GM23248 (cell line): ENCODE results near the gene PDE4C.

Experiments
- EZH2 ChIP-seq: fragments of 200-600 bp; sonication (generic); IDR thresholded peaks from 2 replicates; pipeline ENCODE4 v1.6.1; 2018; ENCODE audit warnings: antibody characterized with exemption, mild to moderate bottlenecking; ENCODE audit not compliant: insufficient read depth, poor library complexity, severe bottlenecking
- EZH2phosphoT487 ChIP-seq: fragments of 200-600 bp; sonication (generic); IDR thresholded peaks from 2 replicates; pipeline ENCODE4 v1.6.1; 2018; ENCODE audit warnings: antibody characterized with exemption, moderate library complexity, mild to moderate bottlenecking, low read depth; ENCODE audit not compliant: insufficient read depth

DNA sequence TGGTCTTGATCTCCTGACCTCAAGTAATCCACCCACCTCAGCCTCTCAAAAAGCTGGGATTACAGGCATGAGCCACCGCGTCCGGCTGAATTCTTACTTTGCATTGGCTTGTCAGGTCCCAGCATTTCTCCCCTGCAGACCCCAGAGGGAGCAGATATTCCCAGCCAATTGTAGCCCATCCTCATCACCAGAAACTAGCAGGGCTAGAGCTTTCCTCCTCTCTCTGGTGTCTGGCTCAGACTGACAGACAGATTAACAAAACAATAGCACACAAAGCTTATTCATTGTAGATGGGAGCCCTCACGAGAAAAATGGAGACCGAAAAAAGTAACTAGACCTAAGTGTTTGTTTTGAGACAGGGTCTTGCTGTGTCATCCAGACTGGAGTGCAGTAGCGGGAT, 40.7 kb downstream of the PDE4C start:
- no peak for TF ChIP-seq EZH2
- TF ChIP-seq EZH2phosphoT487: no peak
